Astrocyte (in vitro differentiated cells and primary cell): ENCODE data around the gene MEIKIN. TPM values are rescaled to one million over a fixed set of nuclear protein-coding genes. Genes with fewer than 3 reads are reported as not detected.

Experiments used
- DNase-seq: peaks from one replicate; pipeline ENCODE4 v3.0.0-alpha.2; 2010; ENCODE audit warnings: low read depth
- FAIRE-seq: peaks from 2 replicates; lab custom pipeline; 2011; peaks lifted over from hg19 to GRCh38; lab: Jason Lieb, UNC
- H2AFZ ChIP-seq: 2 replicates; pipeline ENCODE4 v1.6.0; 2012; ENCODE audit warnings: low read depth, low read length, inconsistent platforms
- H3K27ac ChIP-seq: 2 replicates; pipeline ENCODE4 v1.5.1; 2011; ENCODE audit warnings: low read depth, low read length, inconsistent platforms
- H3K27me3 ChIP-seq: 2 replicates; pipeline ENCODE4 v1.6.0; 2011; ENCODE audit warnings: low read length, inconsistent platforms; ENCODE audit not compliant: insufficient read depth
- H3K36me3 ChIP-seq: 2 replicates; pipeline ENCODE4 v1.5.1; 2011; ENCODE audit warnings: low read length, inconsistent platforms; ENCODE audit not compliant: insufficient read depth
- H3K4me1 ChIP-seq: 2 replicates; pipeline ENCODE4 v1.5.1; 2011; ENCODE audit warnings: low read length, inconsistent platforms; ENCODE audit not compliant: insufficient read depth
- H3K4me2 ChIP-seq: 2 replicates; pipeline ENCODE4 v1.6.0; 2012; ENCODE audit warnings: low read length, inconsistent platforms
- H3K4me3 ChIP-seq: 2 replicates; pipeline ENCODE4 v1.5.1; 2011; ENCODE audit warnings: low read depth, mild to moderate bottlenecking, low read length, inconsistent platforms; ENCODE audit not compliant: insufficient read depth
- H3K79me2 ChIP-seq: 2 replicates; pipeline ENCODE4 v1.6.0; 2012; ENCODE audit warnings: mild to moderate bottlenecking, low read length, inconsistent platforms; ENCODE audit not compliant: insufficient read depth
- H3K9ac ChIP-seq: 2 replicates; pipeline ENCODE4 v1.6.0; 2012; ENCODE audit warnings: mild to moderate bottlenecking, low read length, inconsistent platforms
- H3K9me3 ChIP-seq: 2 replicates; pipeline ENCODE4 v1.5.1; 2012; ENCODE audit warnings: low read depth, mild to moderate bottlenecking, low read length, inconsistent platforms; ENCODE audit not compliant: insufficient read depth
- H4K20me1 ChIP-seq: 2 replicates; pipeline ENCODE4 v1.6.0; 2012; ENCODE audit warnings: low read length, inconsistent platforms; ENCODE audit not compliant: insufficient read depth
- H3K27ac Mint-ChIP-seq: one replicate; pipeline ENCODE4 v1.8.0; 2021; ENCODE audit warnings: mild to moderate bottlenecking, mixed read lengths; ENCODE audit not compliant: unreplicated experiment
- H3K27me3 Mint-ChIP-seq: one replicate; pipeline ENCODE4 v1.8.0; 2021; ENCODE audit warnings: low read depth, mixed read lengths; ENCODE audit not compliant: unreplicated experiment
- H3K36me3 Mint-ChIP-seq: one replicate; pipeline ENCODE4 v1.8.0; 2021; ENCODE audit warnings: low read depth, mixed read lengths; ENCODE audit not compliant: unreplicated experiment
- H3K4me1 Mint-ChIP-seq: one replicate; pipeline ENCODE4 v1.8.0; 2021; ENCODE audit warnings: low read depth, mixed read lengths; ENCODE audit not compliant: unreplicated experiment
- H3K4me3 Mint-ChIP-seq: one replicate; pipeline ENCODE4 v1.8.0; 2021; ENCODE audit warnings: mild to moderate bottlenecking, moderate library complexity, mixed read lengths; ENCODE audit not compliant: unreplicated experiment
- H3K9me3 Mint-ChIP-seq: one replicate; pipeline ENCODE4 v1.8.0; 2021; ENCODE audit warnings: mild to moderate bottlenecking, mixed read lengths; ENCODE audit not compliant: unreplicated experiment
- CTCF ChIP-seq: IDR thresholded peaks from 2 replicates; pipeline ENCODE4 v1.5.1; 2011; ENCODE audit warnings: low read depth, mild to moderate bottlenecking, inconsistent platforms, low read length, moderate library complexity; ENCODE audit not compliant: insufficient read depth
- EZH2 ChIP-seq: IDR thresholded peaks from 2 replicates; pipeline ENCODE4 v1.6.1; 2012; ENCODE audit warnings: mild to moderate bottlenecking, low read length, inconsistent platforms; ENCODE audit not compliant: insufficient read depth
- total RNA-seq: library from RNA; stranded (reverse); gene quantifications from 2 replicates; pipeline ENCODE4 v1.2.1, GENCODE V29; 2021

Gene MEIKIN
- total RNA-seq, 1 donor from 2014 or later, result not detected

GRCh38 chr5:131957721-131958441 lies 12.4 kb upstream of the MEIKIN start:
- H3K27ac ChIP-seq, result no peak overlapping the region
- H3K4me3 Mint-ChIP-seq, result no peak overlapping the region
- no peaks in the 10 kb centered on the region for H3K9me3 Mint-ChIP-seq
- no peaks in the 10 kb centered on the region for H3K4me1 ChIP-seq
- H3K9ac ChIP-seq, result no peak overlapping the region
- FAIRE-seq (no peak), DNase-seq (no peak)
- peaks cover 2% of the 10 kb centered on the region for H3K4me1 Mint-ChIP-seq
- no peak overlapping the region for H3K4me3 ChIP-seq
- TF ChIP-seq EZH2 (no peak), CTCF (no peak)
- H4K20me1 ChIP-seq, result no peaks in the 10 kb centered on the region
- no peak overlapping the region for H2AFZ ChIP-seq
- no peaks in the 10 kb centered on the region for H3K36me3 Mint-ChIP-seq
- no peaks in the 10 kb centered on the region for H3K36me3 ChIP-seq
- H3K27me3 ChIP-seq, result no peaks in the 10 kb centered on the region
- no peaks in the 10 kb centered on the region for H3K79me2 ChIP-seq
- H3K27me3 Mint-ChIP-seq, result peaks cover 4% of the 10 kb centered on the region
- no peak overlapping the region for H3K27ac Mint-ChIP-seq
- no peak overlapping the region for H3K4me2 ChIP-seq
- H3K9me3 ChIP-seq, result no peaks in the 10 kb centered on the region

DNA sequence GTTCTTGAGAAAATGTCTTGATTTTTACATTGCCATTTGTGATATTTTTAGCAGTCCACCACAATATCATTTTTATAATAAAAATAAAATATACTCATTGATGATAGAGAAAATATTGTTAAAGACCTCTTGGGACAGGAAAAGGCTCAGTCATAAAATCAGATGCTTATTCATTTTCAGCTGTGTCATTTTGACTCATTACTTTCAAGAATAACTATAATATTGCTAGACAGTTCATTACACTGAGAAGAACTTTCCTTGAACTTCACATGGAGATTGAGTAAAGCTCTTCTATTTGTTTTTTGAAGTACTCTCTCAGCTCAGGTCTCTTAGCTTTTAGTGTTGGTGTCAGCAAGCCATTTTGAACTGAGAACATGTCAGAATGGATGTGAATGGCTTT lies 8.5 kb upstream of the MEIKIN start:
- Histone ChIP-seq H3K27me3 (no peaks in the 10 kb centered on the region), H3K27ac (no peak overlapping the region), H3K4me2 (no peak overlapping the region), H4K20me1 (no peaks in the 10 kb centered on the region), H3K9me3 (no peaks in the 10 kb centered on the region), H3K4me1 (no peaks in the 10 kb centered on the region), H3K4me3 (no peak overlapping the region), H3K36me3 (no peaks in the 10 kb centered on the region), H3K79me2 (no peaks in the 10 kb centered on the region), H2AFZ (no peak overlapping the region), H3K9ac (no peak overlapping the region)
- no peak for TF ChIP-seq EZH2
- no peak for TF ChIP-seq CTCF
- Mint-ChIP-seq H3K9me3 (no peaks in the 10 kb centered on the region), H3K27me3 (peaks cover 4% of the 10 kb centered on the region), H3K36me3 (no peaks in the 10 kb centered on the region), H3K4me1 (no peaks in the 10 kb centered on the region), H3K4me3 (no peak overlapping the region), H3K27ac (no peak overlapping the region)
- no peak for FAIRE-seq
- no peak for DNase-seq

DNA sequence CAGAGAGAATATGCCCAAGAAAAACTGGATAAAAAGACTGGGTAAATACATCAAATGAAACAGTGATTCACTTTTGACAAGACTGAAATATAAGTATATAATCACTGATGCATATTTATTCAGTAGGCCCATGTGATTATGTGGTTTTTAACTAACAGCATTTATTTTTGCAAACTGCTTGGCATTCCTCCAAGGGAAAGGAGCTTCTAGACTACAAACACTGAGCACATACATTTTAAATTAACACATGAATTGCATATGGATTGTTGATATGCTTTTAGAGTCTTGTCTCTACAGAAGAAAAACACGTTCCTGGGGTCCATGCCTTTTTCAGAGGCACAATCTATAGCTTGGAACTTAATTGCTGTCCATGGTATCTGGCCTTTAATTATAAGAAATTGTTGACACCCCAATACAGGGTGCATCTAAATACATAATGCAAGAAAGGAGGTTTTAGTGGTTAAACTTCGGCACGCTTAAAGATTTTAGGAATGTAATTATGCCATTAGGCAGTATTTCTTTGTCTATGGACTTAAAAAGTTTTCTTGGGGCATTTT lies 6.9 kb upstream of the MEIKIN start:
- Mint-ChIP-seq H3K36me3 (no peaks in the 10 kb centered on the region), H3K27ac (no peak overlapping the region), H3K27me3 (peaks cover 4% of the 10 kb centered on the region), H3K4me3 (no peak overlapping the region), H3K4me1 (no peaks in the 10 kb centered on the region), H3K9me3 (no peaks in the 10 kb centered on the region)
- DNase-seq (no peak), FAIRE-seq (no peak)
- Histone ChIP-seq H2AFZ (no peak overlapping the region), H3K9me3 (no peaks in the 10 kb centered on the region), H3K27ac (no peak overlapping the region), H3K4me1 (no peaks in the 10 kb centered on the region), H3K9ac (no peak overlapping the region), H3K27me3 (no peaks in the 10 kb centered on the region), H3K79me2 (no peaks in the 10 kb centered on the region), H4K20me1 (no peaks in the 10 kb centered on the region), H3K36me3 (no peaks in the 10 kb centered on the region), H3K4me3 (no peak overlapping the region), H3K4me2 (no peak overlapping the region)
- no peak for TF ChIP-seq CTCF
- TF ChIP-seq EZH2, result no peak
